Activated naive CD4-positive, alpha-beta T cell treated with Interleukin-2 at 50 U/mL for 16 hours (primary cell): ENCODE measurements around the gene TRIM54.
"Not testable (repeated sequence)": the region's sequence is repeated elsewhere in the genome, so short reads cannot be mapped to it uniquely, and the experiment has no call there.

Source experiments
- DNase-seq: peaks from one replicate; pipeline ENCODE4 v3.0.0-alpha.2; 2020

Gene TRIM54

GRCh38 chr2:27316655-27317412 lies 34.6 kb downstream of the TRIM54 start:
- DNase-seq, result no peak

- DNase-seq, result not testable (repeated sequence)
These were observed 37.6 kb downstream of the TRIM54 start for GRCh38 chr2:27319839-27320238.

GRCh38 chr2:27320958-27321543 lies 38.8 kb downstream of the TRIM54 start:
- no peak for DNase-seq

GRCh38 chr2:27322301-27322765 lies 40.1 kb downstream of the TRIM54 start:
- no peak for DNase-seq

GRCh38 chr2:27322766-27323595 lies 40.8 kb downstream of the TRIM54 start, which contains the start of gene MPV17:
TSS of gene MPV17 (minus strand) at chr2:27323097. CDS start at chr2:27322517, 580 bp downstream.
- peak; percentile 91 for DNase-seq

- DNase-seq, result no peak
These were observed 41.5 kb downstream of the TRIM54 start for GRCh38 chr2:27323596-27324285.

- no peak for DNase-seq
These were observed 42.5 kb downstream of the TRIM54 start for GRCh38 chr2:27324720-27325119.

GRCh38 chr2:27335311-27335710 lies 53.1 kb downstream of the TRIM54 start:
- no peak for DNase-seq

- no peak for DNase-seq
These were observed 53.9 kb downstream of the TRIM54 start for GRCh38 chr2:27336173-27336572.

GRCh38 chr2:27347641-27348040 lies 65.4 kb downstream of the TRIM54 start:
- DNase-seq, result no peak

- DNase-seq, result no peak
These were observed 68.0 kb downstream of the TRIM54 start for GRCh38 chr2:27350106-27350693.

- DNase-seq, result no peak
These were observed 69.8 kb downstream of the TRIM54 start for GRCh38 chr2:27351802-27352598.

- DNase-seq, result not testable (repeated sequence)
These were observed 71.1 kb downstream of the TRIM54 start for GRCh38 chr2:27353386-27353761.

GRCh38 chr2:27353762-27354596 lies 71.8 kb downstream of the TRIM54 start:
- DNase-seq, result no peak

- no peak for DNase-seq
These were observed 72.3 kb downstream of the TRIM54 start for GRCh38 chr2:27354597-27354927.

GRCh38 chr2:27356056-27356381 lies 73.8 kb downstream of the TRIM54 start:
- no peak for DNase-seq

GRCh38 chr2:27356382-27357181 lies 74.4 kb downstream of the TRIM54 start, which contains the start of gene GTF3C2:
TSS of gene GTF3C2 (minus strand) at chr2:27356764. CDS start at chr2:27343554, 13,210 bp downstream.
- peak; percentile 93 for DNase-seq
